GM19043 (cell line): ENCODE measurements around the gene OR52K1.

Source experiments
- ATAC-seq: cut with Tn5 transposase; IDR thresholded peaks from one replicate; pipeline ENCODE4 v1.9.1; 2021; ENCODE audit warnings: low read depth; ENCODE audit not compliant: unreplicated experiment

Gene OR52K1

DNA sequence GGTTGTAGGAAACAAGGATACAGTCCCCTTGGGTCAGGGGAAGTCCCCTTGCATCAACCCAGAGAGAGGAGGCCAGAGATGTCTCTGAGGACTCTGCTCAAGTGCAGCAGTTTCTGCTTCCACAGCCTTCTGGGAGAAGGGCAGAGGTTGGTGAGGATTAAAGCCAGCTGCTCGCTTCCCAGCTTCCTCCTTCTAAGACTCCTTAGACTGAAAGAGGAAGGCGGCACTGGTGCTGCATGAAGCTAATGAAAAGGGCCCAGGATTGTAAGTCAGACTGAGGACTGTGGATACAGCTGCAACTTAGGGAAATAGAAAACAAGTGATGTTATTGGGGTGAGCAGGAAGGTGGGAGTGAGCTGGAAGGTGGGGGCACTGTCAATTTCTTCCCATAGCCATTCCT lies at the start of gene OR52K1:
Gene OR52K1, plus strand, starts transcription at position 202 of the 400 bp plus-strand sequence. CDS start 6,255 bp downstream, outside the sequence.
- no peak for ATAC-seq

DNA sequence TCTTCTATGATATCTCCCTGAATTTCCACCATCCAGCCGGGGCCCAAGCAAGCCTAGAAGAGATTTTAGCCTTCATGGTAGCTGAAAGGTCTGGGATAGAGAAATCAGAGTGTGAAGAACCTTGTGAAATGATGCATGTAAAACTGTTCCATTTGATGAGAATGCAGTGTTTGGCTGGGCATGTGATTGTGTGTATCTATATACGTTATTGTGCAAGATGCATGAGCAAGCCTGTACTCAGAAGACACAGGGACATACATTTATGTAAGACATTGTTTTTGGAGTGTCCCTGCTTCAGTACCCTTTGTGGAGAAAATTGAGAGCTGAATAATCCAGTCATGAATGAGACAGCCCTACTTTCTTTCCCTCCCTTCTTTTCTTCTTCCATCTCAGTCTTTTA lies 48.6 kb upstream of the OR52K1 start:
- ATAC-seq: no peak

DNA sequence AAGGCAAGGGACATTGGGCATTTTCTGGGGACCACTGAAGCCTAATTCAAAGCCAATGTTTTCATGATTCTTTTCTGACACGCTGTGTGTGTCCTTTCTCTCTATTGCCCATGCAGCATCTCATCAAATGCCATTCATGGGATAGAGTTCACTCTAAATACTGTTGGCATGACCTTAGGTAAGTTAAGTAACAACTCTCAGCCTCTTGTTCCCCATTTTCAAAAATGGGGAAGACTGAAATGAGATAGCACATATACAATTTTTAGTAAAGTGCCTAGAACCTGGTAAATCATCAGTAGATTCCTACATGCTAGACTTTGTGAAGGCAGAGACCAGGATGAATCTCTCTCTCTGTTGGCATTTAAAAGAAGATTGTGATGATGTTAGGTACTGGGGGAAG lies 46.0 kb upstream of the OR52K1 start:
- no peak for ATAC-seq

DNA sequence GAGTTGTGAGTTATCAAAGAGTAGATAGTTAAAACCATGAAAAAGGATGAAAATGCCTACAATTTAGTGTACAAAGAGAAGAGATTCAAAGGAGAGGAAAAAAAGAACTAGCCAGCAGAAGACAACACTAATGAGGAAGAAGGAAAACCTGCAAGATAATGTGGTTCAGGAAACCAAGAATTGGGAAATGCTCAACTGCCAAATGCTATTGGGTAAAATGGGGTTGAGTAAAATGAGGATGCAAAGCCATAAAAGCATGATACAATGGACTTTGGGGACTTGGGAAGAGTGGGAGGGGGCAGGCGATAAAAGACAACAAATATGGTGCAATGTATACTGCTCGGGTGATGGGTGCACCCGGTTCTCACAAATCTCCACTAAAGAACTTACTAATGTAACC lies 40.9 kb upstream of the OR52K1 start:
- no peak for ATAC-seq

DNA sequence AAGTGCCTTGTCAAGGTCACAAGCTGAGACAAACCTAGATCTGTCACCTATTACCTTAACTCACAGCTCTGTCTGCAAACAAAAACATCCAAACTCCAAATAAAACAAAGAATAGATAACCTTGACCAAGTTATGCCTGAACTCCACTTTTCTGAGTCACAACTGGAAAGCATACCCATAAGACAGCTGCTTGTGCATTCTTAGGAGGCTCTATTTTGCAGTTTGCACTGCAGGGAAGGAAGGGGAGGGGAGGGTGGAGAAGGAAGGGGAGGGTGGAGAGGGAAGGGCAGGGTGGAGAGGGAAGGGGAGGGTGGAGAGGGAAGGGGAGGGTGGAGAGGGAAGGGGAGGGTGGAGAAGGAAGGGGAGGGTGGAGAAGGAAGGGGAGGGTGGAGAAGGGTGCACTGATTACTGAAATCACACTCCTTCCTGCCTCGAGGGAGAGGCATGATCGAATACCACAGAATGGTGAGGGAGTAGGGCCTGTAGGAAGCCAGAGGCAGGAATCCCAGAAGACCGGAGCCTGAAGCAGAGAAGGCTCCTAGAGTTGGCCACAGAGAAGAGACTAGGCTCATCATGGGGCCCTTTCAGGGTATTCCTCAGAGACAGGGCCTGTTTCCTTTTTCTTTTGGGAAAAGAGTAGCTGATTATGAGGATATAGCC lies 39.1 kb upstream of the OR52K1 start:
- ATAC-seq: no peak

DNA sequence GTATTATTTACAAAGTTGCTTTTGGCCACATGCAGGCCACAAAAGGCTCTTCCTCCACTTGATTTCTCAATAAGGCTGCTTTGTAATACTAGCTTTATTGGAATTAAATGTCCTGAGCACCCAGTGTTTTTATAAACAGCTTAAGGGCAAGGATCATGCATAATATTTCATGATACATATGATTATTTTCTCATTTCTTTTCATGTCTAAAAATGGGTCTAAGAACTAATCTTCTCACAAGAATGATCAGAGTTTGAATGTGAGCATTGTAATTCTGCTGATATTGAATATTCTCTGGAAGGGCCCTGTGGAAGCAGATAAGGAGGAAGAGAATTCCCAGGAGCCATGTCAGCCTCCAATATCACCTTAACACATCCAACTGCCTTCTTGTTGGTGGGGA lies 33.5 kb upstream of the OR52K1 start, which contains the start of gene OR52K2:
Gene OR52K2, plus strand, starts transcription at position 301 of the 400 bp plus-strand sequence. Its CDS starts 45 bp downstream, at position 346.
- no peak for ATAC-seq

DNA sequence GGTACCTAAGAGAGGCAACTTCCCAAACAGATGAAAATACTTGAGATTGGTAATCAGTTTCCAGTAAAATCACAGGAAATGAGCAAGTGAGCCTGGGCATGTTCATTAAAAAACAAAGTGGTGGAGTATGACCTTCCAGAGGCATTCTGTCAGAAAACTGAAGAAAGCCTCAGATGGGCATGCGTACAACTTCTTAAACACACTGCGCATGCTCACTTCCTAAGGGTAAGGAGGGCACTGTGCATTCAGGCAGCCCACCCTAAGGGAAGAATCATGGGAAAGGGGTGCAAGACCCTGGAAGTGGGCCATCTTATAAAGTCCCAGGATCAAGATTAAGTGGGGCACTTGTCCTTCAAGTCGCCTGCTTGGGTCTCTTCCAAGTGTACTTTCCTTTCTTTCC lies 29.3 kb upstream of the OR52K1 start:
- ATAC-seq: no peak

DNA sequence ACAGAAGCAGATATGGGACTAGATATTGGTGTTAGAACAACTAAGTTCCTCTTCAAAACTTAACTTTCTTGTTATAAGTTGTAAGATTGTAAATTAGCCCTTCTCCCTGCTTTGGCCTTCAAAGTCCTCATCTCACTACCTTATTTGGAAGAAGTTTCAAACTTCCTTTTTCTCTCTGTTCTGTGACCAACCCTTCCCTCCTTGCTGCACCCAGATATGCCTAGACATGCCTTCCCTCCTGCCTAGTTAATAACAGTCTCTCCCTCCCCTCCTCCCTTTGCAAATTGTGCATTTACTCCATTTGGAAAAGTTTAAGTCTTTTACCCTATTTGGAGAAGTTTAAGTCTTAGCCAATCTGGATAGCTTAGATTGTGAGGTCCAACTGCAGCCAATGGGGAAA lies 28.4 kb upstream of the OR52K1 start:
- no peak for ATAC-seq

DNA sequence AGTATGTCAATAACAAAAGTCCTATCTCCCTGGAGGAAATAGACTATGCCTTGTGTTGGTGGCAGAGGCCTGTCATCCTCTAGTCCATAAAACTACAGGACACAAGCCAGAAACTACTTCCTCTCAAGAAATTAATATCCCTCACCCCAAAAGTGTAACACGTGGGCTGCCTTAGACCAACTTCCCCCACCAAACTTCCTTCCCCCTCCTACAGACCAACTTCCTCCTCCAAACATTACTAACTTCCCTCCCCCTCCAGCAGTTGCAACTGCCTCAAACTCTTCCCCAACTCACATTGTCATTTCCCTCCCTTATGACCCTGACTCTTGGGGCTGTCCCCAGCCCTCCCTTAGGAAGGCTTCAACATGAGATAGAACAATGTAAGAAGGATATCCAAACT lies 27.0 kb upstream of the OR52K1 start:
- no peak for ATAC-seq

DNA sequence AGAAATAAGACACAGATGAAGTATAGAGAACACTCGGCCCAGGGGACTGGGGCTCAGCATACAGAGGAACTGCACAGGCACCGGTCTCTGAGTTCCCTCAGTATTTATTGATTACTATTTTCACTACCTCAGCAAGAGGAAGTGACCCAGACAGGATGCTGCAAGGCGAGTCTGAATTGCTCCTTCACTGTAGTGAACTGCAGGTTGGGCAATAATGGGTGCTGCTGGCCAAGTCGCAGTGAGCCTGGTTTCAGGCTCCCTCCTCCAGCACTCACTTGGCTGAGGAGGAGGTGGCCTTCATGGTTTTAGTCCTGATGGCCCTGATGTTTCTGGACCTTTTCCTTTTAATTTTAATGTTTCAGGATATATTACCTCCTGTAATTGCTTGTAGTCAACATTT lies 22.9 kb upstream of the OR52K1 start:
- ATAC-seq: peak; percentile 91

DNA sequence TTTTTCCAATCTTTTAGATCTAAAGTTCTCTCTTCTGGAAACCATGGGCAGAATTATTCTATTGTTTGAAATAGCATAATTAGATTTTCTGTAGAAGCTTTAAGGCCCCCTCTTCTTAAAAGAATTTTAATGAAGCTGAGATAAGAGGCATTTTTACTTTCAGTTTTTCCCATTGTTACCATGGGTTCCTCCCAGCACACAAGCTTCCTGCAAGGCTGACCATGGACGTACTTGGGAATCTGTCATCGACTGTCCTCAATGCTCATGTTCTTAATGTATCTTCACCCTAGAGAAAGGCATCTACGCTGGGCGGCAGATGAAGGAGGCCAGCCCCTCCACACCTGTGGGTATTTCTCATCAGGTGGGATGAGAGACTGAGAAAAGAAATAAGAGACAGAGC lies 22.3 kb upstream of the OR52K1 start:
- no peak for ATAC-seq

DNA sequence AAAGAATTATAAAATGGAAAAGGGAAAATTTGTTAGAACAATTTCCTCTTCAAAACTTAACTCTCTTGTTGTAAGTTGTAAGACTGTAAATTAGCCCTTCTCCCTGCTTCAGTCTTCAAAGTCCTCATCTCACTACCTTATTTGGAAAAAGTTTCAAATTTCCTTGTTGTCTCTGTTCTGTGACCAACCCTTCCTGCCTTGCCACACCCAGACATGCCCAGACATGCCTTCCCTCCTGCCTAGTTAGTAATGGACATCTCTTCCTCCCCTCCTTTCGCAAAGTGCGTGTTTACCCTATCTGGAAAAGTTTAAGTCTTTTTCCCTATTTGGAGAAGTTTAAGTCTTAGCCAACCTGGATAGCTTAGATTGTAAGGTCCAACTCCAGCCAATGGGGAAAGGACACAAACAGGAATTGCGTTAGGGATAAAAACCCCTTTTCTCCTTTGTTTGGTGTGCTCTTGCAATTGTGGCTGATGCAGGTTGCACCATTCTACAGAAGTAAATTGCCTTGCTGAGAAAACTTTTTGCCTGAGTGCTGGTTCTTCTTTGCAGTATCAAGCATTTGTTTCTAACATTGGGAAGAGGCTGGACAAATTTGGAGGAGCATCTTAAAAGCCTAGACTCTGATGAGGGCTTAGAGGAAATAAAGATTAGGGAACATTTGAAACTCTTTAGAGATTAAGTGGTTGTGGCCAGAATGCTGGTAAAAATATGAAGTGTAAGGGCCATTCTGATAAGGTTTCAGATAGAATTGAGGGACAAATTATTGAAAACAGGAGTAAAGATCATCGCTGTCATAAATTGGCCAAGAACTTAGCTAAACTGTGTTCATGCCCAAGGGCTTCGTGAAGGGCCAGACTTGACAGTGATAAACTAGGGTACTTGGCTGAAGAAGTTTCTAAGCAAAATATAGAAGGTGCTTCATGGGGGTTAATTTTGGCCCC lies 18.0 kb upstream of the OR52K1 start:
- no peak for ATAC-seq

DNA sequence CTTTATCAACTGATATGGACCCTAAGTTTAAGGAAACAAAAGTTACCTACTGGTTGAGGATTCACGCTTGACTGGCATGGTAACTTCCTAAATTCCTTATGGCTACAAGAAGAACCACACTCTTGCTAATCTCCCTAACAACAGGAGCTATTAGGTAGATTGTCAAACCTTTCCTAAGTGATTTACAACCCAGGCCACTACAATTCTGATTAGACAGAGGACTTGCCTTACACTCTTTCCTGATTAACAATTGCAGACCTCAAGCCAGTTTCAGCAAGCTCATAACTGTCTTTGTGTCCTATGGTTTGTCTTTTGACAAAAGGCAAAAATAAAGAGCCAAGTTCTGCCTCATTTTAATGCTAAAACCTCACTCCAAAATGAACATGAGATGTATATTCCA lies 17.0 kb upstream of the OR52K1 start:
- ATAC-seq: no peak

DNA sequence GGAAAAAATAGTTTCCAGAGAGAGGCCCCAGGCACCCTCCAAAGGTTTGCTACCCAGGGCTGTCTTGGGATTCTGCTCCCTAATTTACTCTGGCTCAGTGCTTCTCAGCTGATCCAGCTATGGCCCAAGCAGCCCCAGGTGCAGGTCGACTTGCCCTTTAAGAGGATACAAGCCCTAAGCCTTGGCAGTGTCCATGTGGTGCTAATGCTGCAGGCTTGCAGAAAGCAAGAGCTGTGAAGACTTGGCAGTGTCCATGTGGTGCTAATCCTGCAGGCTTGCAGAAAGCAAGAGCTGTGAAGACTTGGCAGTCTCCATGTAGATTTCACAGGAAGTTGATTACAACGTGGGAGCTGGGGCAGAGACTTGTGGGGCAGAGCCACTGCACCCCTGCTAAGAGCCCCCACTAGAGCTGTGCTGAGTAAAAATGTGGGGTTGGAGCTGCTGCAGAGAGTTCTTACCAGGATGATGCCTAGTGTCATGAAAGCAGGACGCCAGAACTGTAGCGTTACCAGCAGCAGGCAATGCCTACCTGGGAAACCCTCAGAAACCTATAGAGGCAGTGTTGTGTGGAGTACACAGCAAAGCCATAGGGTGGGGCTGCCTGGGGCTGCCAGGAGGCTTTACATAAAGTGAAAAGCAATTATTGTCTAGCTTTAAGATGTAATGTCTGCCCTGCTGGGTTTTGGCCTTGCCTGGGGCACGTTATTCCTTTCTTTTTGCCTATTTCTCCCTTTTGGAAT lies 16.1 kb upstream of the OR52K1 start:
- no peak for ATAC-seq

DNA sequence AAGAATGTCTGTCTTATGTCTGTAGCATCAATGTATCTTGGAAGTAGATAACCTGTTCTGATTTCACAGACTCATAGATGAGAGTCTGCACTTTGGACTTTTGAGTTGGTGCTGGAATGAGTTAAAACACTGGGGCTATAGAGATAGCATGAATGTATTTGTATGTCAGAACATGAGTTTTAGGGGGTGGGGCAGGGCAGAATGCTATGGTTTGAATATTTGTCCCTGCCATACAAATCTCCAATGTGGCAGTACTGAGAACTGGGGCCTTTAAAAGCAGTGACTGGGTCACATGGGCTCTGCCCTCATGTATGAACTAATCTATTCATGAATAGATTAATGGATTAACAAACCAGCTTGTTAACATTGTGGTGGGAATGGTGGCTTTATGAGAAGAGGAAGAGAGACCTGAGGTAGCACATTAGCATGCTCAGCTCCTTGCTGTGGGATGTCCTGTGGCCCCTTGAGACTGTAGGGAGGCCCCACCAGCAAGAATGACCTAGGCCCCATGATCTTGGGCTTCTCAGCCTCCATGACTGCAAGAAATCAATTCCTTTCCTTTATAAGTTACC lies 15.5 kb upstream of the OR52K1 start:
- ATAC-seq: peak; percentile 65

DNA sequence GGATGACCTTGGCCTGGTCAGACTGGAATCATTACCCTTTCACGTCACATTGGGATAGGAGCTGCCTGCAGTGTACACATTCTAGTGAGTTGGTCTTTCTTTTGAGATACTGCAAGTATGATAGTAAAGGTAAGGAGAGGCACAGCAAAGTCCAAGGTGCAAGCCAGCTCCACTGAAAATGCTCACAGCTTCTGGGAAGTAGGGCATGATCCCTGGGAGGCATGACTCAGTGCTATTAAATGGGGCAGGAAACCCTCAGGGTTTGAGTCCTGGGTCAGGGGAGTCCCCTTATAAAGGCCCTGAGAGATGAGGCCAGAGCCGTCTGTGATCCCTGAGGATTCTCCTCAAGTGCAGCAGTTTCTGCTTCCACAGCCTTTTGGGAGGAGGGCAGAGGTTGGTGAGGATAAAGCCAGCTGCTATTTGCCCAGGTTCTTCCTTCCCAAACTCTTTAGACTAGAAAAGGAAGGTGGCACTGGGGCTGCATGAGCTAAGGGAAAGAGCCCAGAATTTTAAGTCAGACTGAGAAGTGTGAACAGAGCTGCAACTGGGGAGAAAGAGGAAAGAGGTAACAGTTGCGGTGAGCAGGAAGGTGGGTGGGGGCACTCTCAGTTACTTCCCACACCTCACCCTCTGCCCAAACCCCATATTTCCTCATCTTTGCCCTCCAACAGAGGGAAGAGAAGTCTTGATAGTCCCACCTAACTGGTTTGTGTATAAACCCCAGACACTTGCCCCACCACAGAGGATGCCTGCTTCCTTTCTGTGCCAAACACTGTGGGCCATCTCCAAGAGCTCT lies 14.4 kb upstream of the OR52K1 start:
- no peak for ATAC-seq

DNA sequence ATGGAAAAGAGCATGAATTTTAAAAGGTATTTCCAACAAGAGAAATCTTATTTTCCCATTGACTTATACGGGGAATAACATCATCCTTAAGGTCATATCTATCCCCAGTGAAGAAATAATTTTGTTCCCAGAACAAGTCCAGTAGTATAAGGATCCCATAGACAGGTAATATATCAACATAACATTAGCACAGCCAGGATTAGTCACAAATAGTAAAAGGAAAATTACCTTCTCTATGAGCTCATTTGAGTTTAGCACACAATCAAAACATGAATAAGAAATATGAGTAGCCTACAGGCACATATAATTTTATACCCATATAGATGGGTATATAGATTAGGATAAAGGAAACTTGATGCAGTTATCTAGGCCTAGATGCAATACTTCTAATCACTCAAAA lies 2.8 kb upstream of the OR52K1 start:
- ATAC-seq: no peak

DNA sequence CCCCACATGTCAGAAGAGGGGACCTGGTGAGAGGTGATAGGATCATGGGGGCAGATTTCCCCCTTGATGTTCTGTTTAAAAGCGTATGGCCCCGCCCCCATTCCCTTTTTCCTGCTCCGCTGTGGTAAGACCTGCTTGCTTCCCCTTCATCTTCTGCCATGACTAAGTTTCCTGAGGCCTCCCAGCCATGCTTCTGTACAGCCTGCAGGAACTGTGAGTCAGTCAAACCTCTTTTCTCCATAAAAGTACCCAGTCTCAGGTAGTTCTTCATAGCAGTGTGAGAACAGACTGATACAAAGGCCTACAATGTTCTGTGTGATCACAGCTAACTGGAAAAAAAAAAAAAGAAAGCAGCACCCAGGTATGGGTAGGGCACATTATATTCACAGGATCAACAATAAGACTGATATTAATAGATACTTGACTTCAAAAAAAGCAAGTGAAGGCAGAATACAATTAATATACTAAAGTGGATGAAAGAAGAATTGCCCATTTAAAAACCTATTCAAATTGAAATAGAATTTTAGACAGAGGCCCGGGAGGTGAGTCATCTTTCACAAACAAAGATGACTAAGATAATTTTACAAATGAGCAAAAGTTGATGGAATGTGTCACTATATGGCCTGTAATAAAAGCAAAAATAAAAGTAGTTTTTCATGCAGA lies 1.7 kb upstream of the OR52K1 start:
- ATAC-seq: no peak

DNA sequence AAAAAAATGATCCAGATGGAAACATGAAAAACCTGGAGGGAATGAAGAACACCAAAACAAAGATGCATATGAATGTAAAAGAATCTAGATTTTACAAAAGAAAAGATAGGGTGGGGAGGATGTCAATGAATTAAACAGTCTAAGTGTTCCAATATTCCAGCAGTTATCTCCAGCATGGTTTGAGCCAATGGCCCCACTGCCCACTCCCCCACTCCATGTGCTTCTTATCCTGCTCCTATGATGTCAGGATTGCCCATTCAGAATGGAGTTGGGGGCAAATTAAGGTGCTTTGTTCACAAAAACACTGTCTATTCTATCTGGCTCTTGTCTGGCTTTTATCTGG lies 1.2 kb upstream of the OR52K1 start:
- ATAC-seq: no peak

DNA sequence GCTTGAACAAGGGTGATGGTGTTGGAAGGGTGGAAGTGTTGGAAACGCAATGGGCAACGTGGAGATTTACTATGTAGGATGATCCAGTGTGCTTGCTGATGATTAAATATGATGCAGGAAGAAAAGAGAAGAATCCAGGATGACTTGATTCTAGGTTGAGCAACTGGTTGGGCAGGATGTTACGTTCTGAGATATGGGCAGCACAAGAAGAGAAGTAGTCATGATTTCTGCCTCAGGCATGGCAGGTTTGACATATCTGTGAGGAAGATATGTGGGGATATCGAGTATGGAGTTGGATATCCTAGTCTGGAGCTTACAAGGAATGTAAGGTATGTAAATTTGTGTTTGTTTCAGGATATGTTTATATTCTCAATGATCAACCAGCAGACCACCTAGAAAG lies 1.9 kb downstream of the OR52K1 start:
- no peak for ATAC-seq
